IMR-90 (cell line): Measurements from ENCODE around the gene IKBKE. TPM values are rescaled to one million over a fixed set of nuclear protein-coding genes. Genes with fewer than 3 reads are reported as not detected.
A peak's percentile ranks its signal among the peaks of the same experiment; 100 is the strongest.

Experiments
- ATAC-seq: fragments of 200-7000 bp; cut with Tn5 transposase; 2 replicates; pipeline ENCODE4 v1.9.1; 2020; ENCODE audit warnings: low read depth, mild to moderate bottlenecking, moderate library complexity
- BruUV-seq: library from RNA; stranded (reverse); fragments of 400-500 nt; replicated peaks from 2 replicates; lab custom pipeline; 2021; lab: Mats Ljungman, UMichigan
- CTCF ChIA-PET: fragments of 300-600 bp; formaldehyde crosslinking; extraction: SDS; loops from one replicate; lab custom pipeline; 2021; ENCODE audit warnings: antibody characterized with exemption; lab: Yijun Ruan, JAX
- POLR2A ChIA-PET: fragments of 300-600 bp; sonication (Branson Sonifier 250); formaldehyde crosslinking; loops from one replicate; lab custom pipeline; 2022; ENCODE audit warnings: antibody characterized with exemption; ENCODE audit not compliant: unreplicated experiment; lab: Charles Lee
- DNase-seq: peaks from one replicate; pipeline ENCODE4 v3.0.0; 2013
- H2AFZ ChIP-seq: replicated peaks from 2 replicates; pipeline ENCODE3; 2013; ENCODE audit warnings: low read length, mild to moderate bottlenecking; ENCODE audit not compliant: poor library complexity
- H2AK5ac ChIP-seq: 2 replicates; pipeline ENCODE4 v1.6.1; 2013; ENCODE audit warnings: low read depth, low read length, inconsistent platforms
- H2AK9ac ChIP-seq: replicated peaks from 2 replicates; pipeline ENCODE3; 2013; ENCODE audit warnings: mild to moderate bottlenecking, low read depth, low read length, moderate library complexity; ENCODE audit not compliant: poor library complexity
- H2BK120ac ChIP-seq: 2 replicates; pipeline ENCODE4 v1.6.1; 2013; ENCODE audit warnings: low read depth, low read length, inconsistent platforms
- H2BK15ac ChIP-seq: 3 replicates; pipeline ENCODE4 v1.6.1; 2013; ENCODE audit warnings: low read depth, low read length, inconsistent platforms
- H2BK20ac ChIP-seq: 2 replicates; pipeline ENCODE4 v1.6.1; 2013; ENCODE audit warnings: low read depth, mild to moderate bottlenecking, inconsistent platforms, low read length, moderate library complexity
- H2BK5ac ChIP-seq: 2 replicates; pipeline ENCODE4 v1.6.1; 2013; ENCODE audit warnings: mild to moderate bottlenecking, low read depth, low read length, inconsistent platforms; ENCODE audit not compliant: poor library complexity, severe bottlenecking
- H3K14ac ChIP-seq: replicated peaks from 2 replicates; pipeline ENCODE4 v1.6.1; 2013; ENCODE audit warnings: low read depth, low read length, inconsistent platforms
- H3K18ac ChIP-seq: 2 replicates; pipeline ENCODE4 v1.6.1; 2013; ENCODE audit warnings: low read depth, low read length, control low read depth
- H3K23ac ChIP-seq: 2 replicates; pipeline ENCODE4 v1.6.1; 2013; ENCODE audit warnings: low read depth, low read length, inconsistent platforms
- H3K27ac ChIP-seq: 2 replicates; pipeline ENCODE4 v1.5.1; 2013; ENCODE audit warnings: mild to moderate bottlenecking, control low read depth, low read length; ENCODE audit not compliant: insufficient read depth
- H3K27me3 ChIP-seq: 2 replicates; pipeline ENCODE4 v1.6.1; 2013; ENCODE audit warnings: low read length; ENCODE audit not compliant: control insufficient read depth, insufficient read depth
- H3K36me3 ChIP-seq: 2 replicates; pipeline ENCODE4 v1.6.1; 2013; ENCODE audit warnings: low read length, mixed read lengths; ENCODE audit not compliant: control insufficient read depth, insufficient read depth
- H3K4ac ChIP-seq: 2 replicates; pipeline ENCODE4 v1.6.1; 2013; ENCODE audit warnings: low read depth, low read length, inconsistent platforms
- H3K4me1 ChIP-seq: 2 replicates; pipeline ENCODE4 v1.6.1; 2013; ENCODE audit warnings: low read length, mixed read lengths; ENCODE audit not compliant: control insufficient read depth, insufficient read depth
- H3K4me2 ChIP-seq: 2 replicates; pipeline ENCODE4 v1.6.1; 2013; ENCODE audit warnings: low read depth, mild to moderate bottlenecking, control low read depth, low read length, moderate library complexity
- H3K4me3 ChIP-seq: 2 replicates; pipeline ENCODE4 v1.5.1; 2013; ENCODE audit warnings: low read depth, mild to moderate bottlenecking, control low read depth, low read length, moderate library complexity; ENCODE audit not compliant: insufficient read depth
- H3K56ac ChIP-seq: 2 replicates; pipeline ENCODE4 v1.6.1; 2013; ENCODE audit warnings: low read length, inconsistent platforms; ENCODE audit not compliant: insufficient read depth; ENCODE audit errors: extremely low read depth
- H3K79me1 ChIP-seq, 2 experiments: 2 replicates each; pipeline ENCODE4 v1.6.1; 2013; ENCODE audit warnings: low read length in 2 of 2, inconsistent platforms in 1 of 2, low read depth in 1 of 2
- H3K9ac ChIP-seq: 2 replicates; pipeline ENCODE4 v1.6.1; 2013; ENCODE audit warnings: low read depth, low read length, control low read depth
- H3K9me1 ChIP-seq: 2 replicates; pipeline ENCODE4 v1.6.1; 2013; ENCODE audit warnings: low read length, inconsistent platforms; ENCODE audit not compliant: insufficient read depth
- H3K9me3 ChIP-seq: 2 replicates; pipeline ENCODE4 v1.6.1; 2013; ENCODE audit warnings: low read length; ENCODE audit not compliant: control insufficient read depth, insufficient read depth
- H4K20me1 ChIP-seq: 2 replicates; pipeline ENCODE4 v1.6.1; 2013; ENCODE audit warnings: low read length, inconsistent platforms; ENCODE audit not compliant: insufficient read depth
- H4K5ac ChIP-seq: 2 replicates; pipeline ENCODE4 v1.6.1; 2013; ENCODE audit warnings: mild to moderate bottlenecking, low read depth, low read length, control low read depth
- H4K8ac ChIP-seq, 2 experiments: 2 replicates each; pipeline ENCODE4 v1.6.1; 2013; ENCODE audit warnings: low read depth in 2 of 2, low read length in 2 of 2, control low read depth in 1 of 2, inconsistent platforms in 1 of 2
- H4K91ac ChIP-seq: 2 replicates; pipeline ENCODE4 v1.6.1; 2013; ENCODE audit warnings: low read depth, low read length, inconsistent platforms; ENCODE audit not compliant: insufficient read depth
- BHLHE40 ChIP-seq: fragments of 150-350 bp; IDR thresholded peaks from 2 replicates; pipeline ENCODE4 v1.6.1; 2016; ENCODE audit warnings: mild to moderate bottlenecking, low read depth, low read length
- CEBPB ChIP-seq: IDR thresholded peaks from 2 replicates; pipeline ENCODE4 v1.6.1; 2012; ENCODE audit warnings: low read depth, low read length, improper control_type of control experiment
- CHD1 ChIP-seq: IDR thresholded peaks from 2 replicates; pipeline ENCODE4 v1.6.1; 2012; ENCODE audit warnings: low read depth, low read length, improper control_type of control experiment
- CTCF ChIP-seq: conservative IDR thresholded peaks from 2 replicates; pipeline ENCODE4 v1.5.1; 2012; ENCODE audit warnings: mild to moderate bottlenecking, low read depth, low read length, improper control_type of control experiment
- ELK1 ChIP-seq: fragments of 150-350 bp; IDR thresholded peaks from 2 replicates; pipeline ENCODE4 v1.6.1; 2016; ENCODE audit warnings: low read depth, mild to moderate bottlenecking, low read length, moderate library complexity, borderline replicate concordance
- FOS ChIP-seq: fragments of 150-350 bp; IDR thresholded peaks from 2 replicates; pipeline ENCODE4 v1.6.1; 2016; ENCODE audit warnings: low read depth, low read length
- MAFK ChIP-seq: IDR thresholded peaks from 2 replicates; pipeline ENCODE4 v1.6.1; 2012; ENCODE audit warnings: low read depth, low read length, improper control_type of control experiment
- MAZ ChIP-seq: IDR thresholded peaks from 2 replicates; pipeline ENCODE4 v1.6.1; 2012; ENCODE audit warnings: low read depth, mild to moderate bottlenecking, low read length, improper control_type of control experiment, moderate library complexity, borderline replicate concordance
- MXI1 ChIP-seq: IDR thresholded peaks from 2 replicates; pipeline ENCODE4 v1.6.1; 2012; ENCODE audit warnings: low read depth, mild to moderate bottlenecking, low read length, moderate library complexity, borderline replicate concordance
- NFE2L2 ChIP-seq: fragments of 150-350 bp; IDR thresholded peaks from 2 replicates; pipeline ENCODE4 v1.6.1; 2016; ENCODE audit warnings: low read depth, mild to moderate bottlenecking, low read length
- RAD21 ChIP-seq: IDR thresholded peaks from 2 replicates; pipeline ENCODE4 v1.6.1; 2012; ENCODE audit warnings: low read length, improper control_type of control experiment
- RCOR1 ChIP-seq: IDR thresholded peaks from 2 replicates; pipeline ENCODE4 v1.6.1; 2012; ENCODE audit warnings: mild to moderate bottlenecking, low read length, improper control_type of control experiment; ENCODE audit not compliant: insufficient replicate concordance
- RFX5 ChIP-seq: IDR thresholded peaks from 2 replicates; pipeline ENCODE4 v1.8.0; 2012; ENCODE audit warnings: low read depth, mild to moderate bottlenecking, low read length, moderate library complexity
- SMC3 ChIP-seq: fragments of 150-350 bp; IDR thresholded peaks from 2 replicates; pipeline ENCODE4 v1.6.1; 2016; ENCODE audit warnings: low read depth, mild to moderate bottlenecking, antibody characterized with exemption, low read length, moderate library complexity
- USF2 ChIP-seq: fragments of 150-350 bp; IDR thresholded peaks from 2 replicates; pipeline ENCODE4 v1.6.1; 2017; ENCODE audit warnings: mild to moderate bottlenecking, antibody characterized with exemption, low read length, low read depth
- WGBS, 2 experiments: methylation state at CpG; one replicate each; pipeline versions ENCODE4 v1.1.5 to v1.1.7; 2013; ENCODE audit warnings: missing lambda C conversion rate in 2 of 2; ENCODE audit not compliant: insufficient read length in 1 of 2; ENCODE audit errors: extremely low coverage in 2 of 2; 5-methylcytosine and 5-hydroxymethylcytosine counted together
- dilution Hi-C: fragments of 300-500 bp; cut with HindIII; formaldehyde crosslinking; loops from one replicate; pipeline ENCODE4 v1.14.3; 2018; ENCODE audit warnings: low sequenced_read_pairs; ENCODE audit not compliant: unreplicated experiment
- in situ Hi-C: fragments of 300-500 bp; cut with MboI; formaldehyde crosslinking; loops from 3 replicates; pipeline ENCODE4 v1.14.3; 2019; ENCODE audit warnings: low sequenced_read_pairs, inconsistent platforms, mixed read lengths
- intact Hi-C: fragments of 100-400 bp; cut with micrococcal nuclease; formaldehyde crosslinking; loops from 2 replicates; pipeline ENCODE4 v1.10.0; 2022
- polyA plus RNA-seq, 3 experiments: library from polyadenylated mRNA; depleted of rRNA; stranded (reverse); fragments of >200 nt; gene quantifications; 2 replicates each; pipeline ENCODE4 v1.2.3, GENCODE V29; 2012; ENCODE audit warnings: low replicate concordance in 1 of 3
- total RNA-seq: library from RNA; depleted of rRNA; stranded (reverse); fragments of >200 nt; gene quantifications from 2 replicates; pipeline ENCODE4 v1.2.3, GENCODE V29; 2012

Gene IKBKE
- total and polyA plus RNA-seq, 2 of the 4 experiments (the other 2 are of a cell fraction) = 20.3 to 24.0 TPM

- Histone ChIP-seq H4K20me1 (no peaks in the 10 kb centered on the region), H3K36me3 (peaks cover 13% of the 10 kb centered on the region)
- BruUV-seq = no TSS peak
- TF ChIP-seq CEBPB (peak; percentile 75), NFE2L2 (peak; percentile 91), MAZ (no peak), BHLHE40 (no peak), SMC3 (no peak), CHD1 (no peak), USF2 (no peak), MXI1 (no peak), RCOR1 (no peak), RAD21 (no peak), FOS (peak; percentile 62; the same call in 1 of the 2 replicates), RFX5 (no peak), CTCF (no peak), MAFK (peak; percentile 55), ELK1 (no peak)
Measured at GRCh38 chr1:206464456-206464964, 5.8 kb upstream of the IKBKE start.

More at GRCh38 chr1:206464456-206464964, 5.8 kb upstream of the IKBKE start:
- Histone ChIP-seq H3K27me3 (no peaks in the 10 kb centered on the region), H2BK120ac (peak overlapping the region; percentile 55; the same call in 1 of the 2 replicates), H3K27ac (peak overlapping the region; percentile 46; the same call in 1 of the 2 replicates), H3K9me1 (peaks cover 12% of the 10 kb centered on the region), H2AFZ (no peak overlapping the region), H2AK9ac (peak overlapping the region; percentile 69), H3K4me1 (peaks cover 7% of the 10 kb centered on the region), H2BK5ac (peak overlapping the region; percentile 38), H4K8ac (no peak overlapping the region), H3K9me3 (no peaks in the 10 kb centered on the region), H3K4ac (peak overlapping the region; percentile 11; the same call in 1 of the 2 replicates), H3K14ac (peak overlapping the region; percentile 67; the same call in 1 of the 2 replicates), H3K56ac (no peak overlapping the region), H4K5ac (no peak overlapping the region), H3K79me1 (no peaks in the 10 kb centered on the region), H3K23ac (no peak overlapping the region), H3K9ac (no peak overlapping the region), H3K4me3 (no peak overlapping the region), H2BK20ac (0 out of 2 replicates have a peak overlapping the region, but pooled peaks have one; percentile 29), H3K4me2 (no peak overlapping the region), H3K18ac (0 out of 2 replicates have a peak overlapping the region, but pooled peaks have one; percentile 6), H2AK5ac (peak overlapping the region; percentile 31; the same call in 1 of the 2 replicates), H4K91ac (no peak overlapping the region), H2BK15ac (peak overlapping the region; percentile 48; the same call in 1 of the 3 replicates)
- POLR2A ChIA-PET = no interaction called here
- intact Hi-C loops = no loop called here
- DNase-seq = peak; percentile 95
- dilution Hi-C loops = no loop called here
- CTCF ChIA-PET = interaction anchor here (1.4 kb wide), 1 partner anchor 15 kb away, joined by 3 read pairs; no protein-coding TSS in a partner anchor
- peak; percentile 75 for ATAC-seq
- 67% methylated on average over 1 of the region's 4 CpGs; no CpG with 5 or more reads in 1 of the 2 experiments for WGBS, 2 experiments
- in situ Hi-C loops = no loop called here
